ENCODE data around the gene BMP7.

The BMP7 gene

DNA sequence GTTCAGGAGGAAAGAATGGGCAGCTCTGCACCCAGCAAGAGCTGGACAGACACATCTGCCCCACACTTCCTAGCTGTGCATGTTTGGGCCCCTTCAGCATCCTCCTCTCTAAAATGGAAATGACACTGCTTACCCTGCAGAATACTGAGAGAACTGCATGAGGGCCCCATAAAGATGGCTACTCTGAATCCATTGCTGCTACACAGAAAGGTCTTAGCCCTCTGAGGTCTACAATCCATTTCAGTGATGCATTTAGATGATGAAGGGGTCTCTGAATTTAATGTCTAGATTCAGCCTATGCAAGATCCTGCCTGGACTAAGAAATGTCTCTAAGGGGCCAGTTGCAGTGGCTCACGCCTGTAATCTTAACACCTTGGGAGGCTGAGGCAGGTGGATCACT is 11.3 kb downstream of the BMP7 start:
- no peaks in the 10 kb centered on the region for H3K9me3 ChIP-seq (ENCODE audit: severe bottlenecking)
- no peak overlapping the region for H3K27ac ChIP-seq
- no peak overlapping the region for H3K4me3 ChIP-seq (ENCODE audit: low read depth, low read length)
- peaks cover 36% of the 10 kb centered on the region for H3K27me3 ChIP-seq (ENCODE audit: insufficient read depth, low read depth, severe bottlenecking)
- no peaks in the 10 kb centered on the region for H3K36me3 ChIP-seq
- no peak for DNase-seq
- no peak for TF ChIP-seq CTCF (IDR thresholded peaks at IDR 0.05; ENCODE audit: low read depth, low read length)

DNA sequence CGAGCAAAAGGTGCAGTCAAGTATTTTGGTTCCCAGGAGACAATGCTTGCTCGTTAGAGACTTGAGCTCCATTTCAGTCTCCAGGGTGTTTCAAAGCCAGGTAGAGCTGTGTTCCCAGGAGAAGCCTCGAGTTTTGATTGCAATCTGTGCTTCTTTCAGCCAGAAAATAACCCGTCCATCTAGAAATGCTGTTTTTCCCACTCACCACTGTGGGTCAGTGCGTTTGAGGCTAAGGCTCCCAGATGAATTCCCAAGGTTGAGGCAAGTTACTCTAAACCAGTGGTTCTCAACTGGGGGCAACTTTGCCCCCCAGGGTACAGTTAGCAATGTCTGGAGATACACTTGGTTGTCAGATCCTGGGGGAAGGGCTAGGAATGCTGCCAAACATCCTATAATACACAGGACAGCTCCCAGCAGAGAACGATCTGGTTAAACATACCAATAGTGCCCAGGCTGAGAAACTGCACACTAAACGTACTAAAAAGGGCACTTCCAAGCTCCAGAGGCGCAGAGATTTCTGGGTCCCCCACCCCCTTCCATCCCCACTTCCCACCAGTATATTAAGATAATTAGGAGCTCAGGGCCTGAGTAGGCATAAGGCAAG is 13.8 kb downstream of the BMP7 start:
- DNase-seq, result no peak
- peaks cover 19% of the 10 kb centered on the region for H3K27me3 ChIP-seq (ENCODE audit: insufficient read depth, low read depth, severe bottlenecking)
- TF ChIP-seq CTCF (IDR thresholded peaks at IDR 0.05; ENCODE audit: low read depth, low read length), result no peak
- H3K9me3 ChIP-seq (ENCODE audit: severe bottlenecking), result no peaks in the 10 kb centered on the region
- H3K4me3 ChIP-seq (ENCODE audit: low read depth, low read length), result no peak overlapping the region
- no peak overlapping the region for H3K27ac ChIP-seq
- H3K36me3 ChIP-seq, result no peaks in the 10 kb centered on the region

DNA sequence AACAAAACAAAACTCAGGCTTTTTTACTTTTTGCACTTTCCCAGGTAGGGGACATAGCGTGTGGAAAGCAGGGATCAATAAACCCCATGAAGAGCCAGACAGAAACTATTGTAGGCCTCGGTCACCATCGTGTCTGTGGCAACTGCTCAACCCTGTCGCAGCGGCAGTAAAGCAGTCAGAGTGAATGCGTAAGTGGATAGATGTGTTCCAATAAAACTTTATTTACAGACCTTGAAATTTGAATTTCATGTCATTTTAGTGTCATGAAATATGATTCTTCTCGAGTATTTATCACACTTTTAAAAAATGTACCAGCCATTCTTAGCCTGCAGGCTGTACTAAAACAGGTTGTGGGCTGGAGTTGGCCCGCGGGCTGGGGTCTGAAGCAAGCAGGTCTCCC is 14.5 kb downstream of the BMP7 start:
- Histone ChIP-seq H3K36me3 (no peaks in the 10 kb centered on the region), H3K27me3 (ENCODE audit: insufficient read depth, low read depth, severe bottlenecking) (peaks cover 17% of the 10 kb centered on the region), H3K4me3 (ENCODE audit: low read depth, low read length) (no peak overlapping the region), H3K9me3 (ENCODE audit: severe bottlenecking) (no peaks in the 10 kb centered on the region), H3K27ac (no peak overlapping the region)
- no peak for TF ChIP-seq CTCF (IDR thresholded peaks at IDR 0.05; ENCODE audit: low read depth, low read length)
- no peak for DNase-seq

DNA sequence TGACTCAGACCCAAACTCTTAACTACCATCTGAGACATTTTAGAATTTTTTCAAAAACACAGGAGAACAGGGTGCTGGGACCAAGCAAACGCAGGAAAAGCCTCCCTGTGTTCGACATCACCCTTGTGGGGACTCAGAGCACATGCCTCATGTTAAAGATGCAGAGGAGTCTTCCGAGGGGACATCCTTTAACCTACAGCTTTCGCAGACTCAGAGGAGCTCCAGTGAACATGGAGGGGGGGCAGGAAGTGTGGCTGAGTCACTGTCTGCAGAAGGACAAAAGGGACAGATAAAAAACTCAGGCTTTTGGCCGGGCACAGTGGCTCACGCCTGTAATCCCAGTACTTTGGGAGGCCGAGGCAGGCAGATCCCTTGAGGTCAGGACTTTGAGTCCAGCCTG is 15.1 kb downstream of the BMP7 start:
- Histone ChIP-seq H3K27ac (no peak overlapping the region), H3K36me3 (no peaks in the 10 kb centered on the region), H3K9me3 (ENCODE audit: severe bottlenecking) (no peaks in the 10 kb centered on the region), H3K27me3 (ENCODE audit: insufficient read depth, low read depth, severe bottlenecking) (peaks cover 17% of the 10 kb centered on the region), H3K4me3 (ENCODE audit: low read depth, low read length) (no peak overlapping the region)
- no peak for TF ChIP-seq CTCF (IDR thresholded peaks at IDR 0.05; ENCODE audit: low read depth, low read length)
- no peak for DNase-seq

DNA sequence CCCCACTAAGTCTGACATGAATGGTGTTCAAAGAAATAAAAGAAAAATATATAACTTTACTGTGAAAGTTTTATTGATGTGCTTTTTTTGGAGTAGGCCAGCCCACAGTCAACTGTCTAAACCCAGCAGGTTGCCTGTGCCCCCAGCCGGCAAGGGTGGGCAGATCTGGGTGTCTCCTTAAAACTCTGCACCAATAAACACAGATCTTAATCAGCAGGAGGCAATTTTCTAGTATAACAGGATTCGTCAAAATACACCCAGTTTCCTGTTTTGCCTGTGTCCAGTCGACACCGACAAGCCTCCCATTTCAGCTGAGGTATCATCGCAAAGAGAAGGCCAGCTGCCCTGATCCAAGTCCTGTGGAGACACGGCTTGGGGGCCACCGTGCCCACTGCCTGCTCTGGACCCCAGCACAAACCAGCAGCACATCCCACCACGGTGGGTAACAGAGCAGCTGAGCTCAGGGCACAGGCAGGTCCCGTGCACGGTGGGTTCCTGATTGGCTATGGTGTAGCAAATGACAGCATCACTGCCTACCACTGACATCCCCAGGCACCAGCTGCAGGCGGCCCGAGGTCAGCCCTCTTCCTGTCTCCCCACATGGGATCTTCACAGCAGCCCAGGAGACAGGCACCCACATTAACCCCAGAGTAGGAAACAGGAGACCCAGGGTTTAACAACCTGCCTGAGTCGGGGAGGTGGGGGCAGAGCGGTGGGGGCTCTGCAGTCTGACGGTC is 15.7 kb downstream of the BMP7 start:
- Histone ChIP-seq H3K27ac (no peak overlapping the region), H3K27me3 (ENCODE audit: insufficient read depth, low read depth, severe bottlenecking) (peaks cover 17% of the 10 kb centered on the region), H3K36me3 (no peaks in the 10 kb centered on the region), H3K9me3 (ENCODE audit: severe bottlenecking) (no peaks in the 10 kb centered on the region), H3K4me3 (ENCODE audit: low read depth, low read length) (no peak overlapping the region)
- TF ChIP-seq CTCF (IDR thresholded peaks at IDR 0.05; ENCODE audit: low read depth, low read length), result no peak
- no peak for DNase-seq

All from WERI-Rb-1 (cell line).